Measurements from ENCODE around the gene ARHGEF2. TPM values are rescaled to one million over a fixed set of nuclear protein-coding genes. Genes with fewer than 3 reads are reported as not detected.

Gene ARHGEF2
- total and polyA plus RNA-seq, 9 of the 15 experiments (the other 6 are each of a cell fraction or from before 2014, with no cell fraction given): 7.1 to 162 (median 62.2) TPM

DNA sequence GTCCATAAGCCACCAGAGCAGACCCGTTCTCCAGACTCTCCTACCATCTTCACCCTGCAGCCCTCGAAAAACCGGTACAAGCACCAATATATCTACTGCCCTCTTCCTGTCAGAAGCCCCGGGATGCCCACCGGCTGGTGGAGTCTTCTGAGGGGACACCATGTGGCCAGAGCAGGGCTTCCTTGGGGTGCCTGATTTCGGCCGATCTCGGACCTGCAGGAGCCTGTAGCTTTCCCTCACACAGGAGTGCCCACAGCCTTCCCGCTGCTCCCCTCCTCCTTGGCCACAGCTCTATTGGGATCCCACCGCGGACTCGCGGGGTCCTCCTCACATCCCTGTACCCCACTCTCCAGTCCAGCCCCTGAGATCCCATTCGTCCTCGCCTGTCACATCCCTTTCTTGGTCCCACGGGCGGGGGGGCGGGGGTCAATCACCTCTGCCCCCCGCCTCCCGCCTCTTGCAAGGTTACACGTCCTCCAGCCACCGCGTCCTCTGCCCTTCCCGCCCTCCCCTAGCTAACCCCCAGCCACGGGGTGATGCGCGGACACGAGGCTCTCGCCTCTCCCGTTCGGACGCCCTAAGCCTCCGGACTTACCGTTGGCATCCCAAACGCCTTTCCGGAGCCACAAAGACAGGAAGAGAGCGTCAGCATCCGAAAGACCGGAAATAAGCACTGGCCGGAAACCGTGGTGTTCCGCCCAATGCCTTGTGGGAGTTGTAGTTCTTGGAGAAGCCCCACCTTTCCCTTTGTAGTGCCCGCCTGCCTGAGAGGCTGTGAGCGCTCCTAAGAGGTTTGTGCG is 42.1 kb upstream of the ARHGEF2 start, which contains the start of gene SSR2 (continued):
- TF ChIP-seq, protein P1, sequence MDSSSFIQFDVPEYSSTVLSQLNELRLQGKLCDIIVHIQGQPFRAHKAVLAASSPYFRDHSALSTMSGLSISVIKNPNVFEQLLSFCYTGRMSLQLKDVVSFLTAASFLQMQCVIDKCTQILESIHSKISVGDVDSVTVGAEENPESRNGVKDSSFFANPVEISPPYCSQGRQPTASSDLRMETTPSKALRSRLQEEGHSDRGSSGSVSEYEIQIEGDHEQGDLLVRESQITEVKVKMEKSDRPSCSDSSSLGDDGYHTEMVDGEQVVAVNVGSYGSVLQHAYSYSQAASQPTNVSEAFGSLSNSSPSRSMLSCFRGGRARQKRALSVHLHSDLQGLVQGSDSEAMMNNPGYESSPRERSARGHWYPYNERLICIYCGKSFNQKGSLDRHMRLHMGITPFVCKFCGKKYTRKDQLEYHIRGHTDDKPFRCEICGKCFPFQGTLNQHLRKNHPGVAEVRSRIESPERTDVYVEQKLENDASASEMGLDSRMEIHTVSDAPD (CRISPR knock-in tag; IDR thresholded peaks at IDR 0.05): no peak
- TF ChIP-seq, protein P2, sequence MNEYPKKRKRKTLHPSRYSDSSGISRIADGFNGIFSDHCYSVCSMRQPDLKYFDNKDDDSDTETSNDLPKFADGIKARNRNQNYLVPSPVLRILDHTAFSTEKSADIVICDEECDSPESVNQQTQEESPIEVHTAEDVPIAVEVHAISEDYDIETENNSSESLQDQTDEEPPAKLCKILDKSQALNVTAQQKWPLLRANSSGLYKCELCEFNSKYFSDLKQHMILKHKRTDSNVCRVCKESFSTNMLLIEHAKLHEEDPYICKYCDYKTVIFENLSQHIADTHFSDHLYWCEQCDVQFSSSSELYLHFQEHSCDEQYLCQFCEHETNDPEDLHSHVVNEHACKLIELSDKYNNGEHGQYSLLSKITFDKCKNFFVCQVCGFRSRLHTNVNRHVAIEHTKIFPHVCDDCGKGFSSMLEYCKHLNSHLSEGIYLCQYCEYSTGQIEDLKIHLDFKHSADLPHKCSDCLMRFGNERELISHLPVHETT (CRISPR knock-in tag; conservative IDR thresholded peaks at IDR 0.05 in 1 of 2, IDR thresholded peaks at IDR 0.05 in 1 of 2): no peak
- TF ChIP-seq KLF13 (tag; IDR thresholded peaks at IDR 0.05; ENCODE audit: borderline replicate concordance, low read depth) (no peak), ZNF507 (tag; conservative IDR thresholded peaks at IDR 0.05) (no peak), ZC3H11A (IDR thresholded peaks at IDR 0.05; ENCODE audit: low read depth, low read length) (no peak), FOXJ3 (CRISPR knock-in tag; IDR thresholded peaks at IDR 0.05) (no peak), PHB2 (IDR thresholded peaks at IDR 0.05; ENCODE audit: low read depth) (0 out of 2 replicates have a peak, but pooled peaks have one; percentile 10), ZNF384 (IDR thresholded peaks at IDR 0.05; ENCODE audit: low read depth, low read length) (no peak), DIDO1 (tag; IDR thresholded peaks at IDR 0.05; ENCODE audit: low read depth) (no peak), NCOA4 (IDR thresholded peaks at IDR 0.05; ENCODE audit: partially characterized antibody) (no peak), BCOR (IDR thresholded peaks at IDR 0.05) (no peak), TEAD2 (tag; IDR thresholded peaks at IDR 0.05) (no peak), ZNF589 (CRISPR knock-in tag; IDR thresholded peaks at IDR 0.05; ENCODE audit: low read depth) (no peak), KLF6 (CRISPR knock-in tag; IDR thresholded peaks at IDR 0.05; ENCODE audit: borderline replicate concordance) (no peak), MAFK (IDR thresholded peaks at IDR 0.05; ENCODE audit: low read length) (no peak), ZNF316 (IDR thresholded peaks at IDR 0.05) (no peak), CAMTA2 (CRISPR knock-in tag; conservative IDR thresholded peaks at IDR 0.05) (no peak), FIP1L1 (IDR thresholded peaks at IDR 0.05; ENCODE audit: low read depth, low read length, poor library complexity, severe bottlenecking) (no peak), RAD21 (CRISPR knock-in tag; conservative IDR thresholded peaks at IDR 0.05 in 1 of 2, IDR thresholded peaks at IDR 0.05 in 1 of 2) (no peak), ZNF174 (CRISPR knock-in tag; IDR thresholded peaks at IDR 0.05) (no peak), RFX7 (CRISPR knock-in tag; IDR thresholded peaks at IDR 0.05) (no peak), GATAD2B (IDR thresholded peaks at IDR 0.05; ENCODE audit: borderline replicate concordance) (no peak), FOXJ2 (tag; IDR thresholded peaks at IDR 0.05) (no peak)
- TF ChIP-seq, protein P3, sequence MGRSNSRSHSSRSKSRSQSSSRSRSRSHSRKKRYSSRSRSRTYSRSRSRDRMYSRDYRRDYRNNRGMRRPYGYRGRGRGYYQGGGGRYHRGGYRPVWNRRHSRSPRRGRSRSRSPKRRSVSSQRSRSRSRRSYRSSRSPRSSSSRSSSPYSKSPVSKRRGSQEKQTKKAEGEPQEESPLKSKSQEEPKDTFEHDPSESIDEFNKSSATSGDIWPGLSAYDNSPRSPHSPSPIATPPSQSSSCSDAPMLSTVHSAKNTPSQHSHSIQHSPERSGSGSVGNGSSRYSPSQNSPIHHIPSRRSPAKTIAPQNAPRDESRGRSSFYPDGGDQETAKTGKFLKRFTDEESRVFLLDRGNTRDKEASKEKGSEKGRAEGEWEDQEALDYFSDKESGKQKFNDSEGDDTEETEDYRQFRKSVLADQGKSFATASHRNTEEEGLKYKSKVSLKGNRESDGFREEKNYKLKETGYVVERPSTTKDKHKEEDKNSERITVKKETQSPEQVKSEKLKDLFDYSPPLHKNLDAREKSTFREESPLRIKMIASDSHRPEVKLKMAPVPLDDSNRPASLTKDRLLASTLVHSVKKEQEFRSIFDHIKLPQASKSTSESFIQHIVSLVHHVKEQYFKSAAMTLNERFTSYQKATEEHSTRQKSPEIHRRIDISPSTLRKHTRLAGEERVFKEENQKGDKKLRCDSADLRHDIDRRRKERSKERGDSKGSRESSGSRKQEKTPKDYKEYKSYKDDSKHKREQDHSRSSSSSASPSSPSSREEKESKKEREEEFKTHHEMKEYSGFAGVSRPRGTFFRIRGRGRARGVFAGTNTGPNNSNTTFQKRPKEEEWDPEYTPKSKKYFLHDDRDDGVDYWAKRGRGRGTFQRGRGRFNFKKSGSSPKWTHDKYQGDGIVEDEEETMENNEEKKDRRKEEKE (IDR thresholded peaks at IDR 0.05; ENCODE audit: borderline replicate concordance in 1 of 2, control insufficient read depth in 1 of 2, low read depth in 2 of 2, low read length in 1 of 2): no peak

All from K562 (cell line).